ENCODE data around the gene SCARB1.

SCARB1 gene

GRCh38 chr12:124852329-124852831 lies 11.3 kb downstream of the SCARB1 start (continued):
- TF ChIP-seq ZBTB17 (tag by site-specific recombination; IDR thresholded peaks at IDR 0.05) (no peak), WT1 (tag by site-specific recombination; IDR thresholded peaks at IDR 0.05) (no peak)

GRCh38 chr12:124851342-124851741 lies 12.3 kb downstream of the SCARB1 start:
- peaks cover 0 to 5% of the 10 kb centered on the region in 2 experiments; a peak in 2 of 3 replicates for H3K36me3 ChIP-seq (ENCODE audit: control insufficient read depth in 2 of 2, insufficient read depth in 1 of 2, low read length in 2 of 2)
- no peaks in the 10 kb centered on the region for H3K9me3 ChIP-seq (ENCODE audit: control insufficient read depth, insufficient read depth, low read depth, low read length)
- ChIA-PET POLR2A (interaction anchor here (0.7 kb wide), 1 partner anchor 10 kb away, joined by 5 read pairs; no protein-coding TSS in a partner anchor), CTCF (interaction anchor here (0.5 kb wide), 1 partner anchor 68 kb away, joined by 4 read pairs; no protein-coding TSS in a partner anchor)
- H3K4me1 ChIP-seq (ENCODE audit: control insufficient read depth, insufficient read depth, low read length): no peaks in the 10 kb centered on the region
- TF ChIP-seq KLF9 (tag by site-specific recombination; IDR thresholded peaks at IDR 0.05; ENCODE audit: low read depth): no peak
- TF ChIP-seq ZNF623 (tag by site-specific recombination; IDR thresholded peaks at IDR 0.05): no peak
- no peak for TF ChIP-seq ZNF311 (tag by site-specific recombination; IDR thresholded peaks at IDR 0.05; ENCODE audit: borderline replicate concordance)
- TF ChIP-seq ZNF398 (tag by site-specific recombination; IDR thresholded peaks at IDR 0.05): no peak
- no peak for TF ChIP-seq ZNF549 (tag by site-specific recombination; IDR thresholded peaks at IDR 0.05)
- TF ChIP-seq ZNF658 (tag by site-specific recombination; IDR thresholded peaks at IDR 0.05): no peak
- no peak for TF ChIP-seq ZNF561 (tag by site-specific recombination; IDR thresholded peaks at IDR 0.05; ENCODE audit: borderline replicate concordance)
- H3K4me3 ChIP-seq (ENCODE audit: low read depth, low read length): no peak overlapping the region
- no peak overlapping the region for H3K27ac ChIP-seq (ENCODE audit: extremely low read depth, low read depth, low read length)

- no peak overlapping the region for H3K27ac ChIP-seq (ENCODE audit: extremely low read depth, low read depth, low read length)
- no peak for TF ChIP-seq REST (tag by site-specific recombination; IDR thresholded peaks at IDR 0.05)
- ChIA-PET POLR2A (no interaction called here), CTCF (interaction anchor here (0.7 kb wide), 1 partner anchor 1100 kb away, joined by 4 read pairs; no protein-coding TSS in a partner anchor)
- no peaks in the 10 kb centered on the region for H3K4me1 ChIP-seq (ENCODE audit: control insufficient read depth, insufficient read depth, low read length)
- no peaks in the 10 kb centered on the region; a peak in 1 of 3 replicates for H3K36me3 ChIP-seq (ENCODE audit: control insufficient read depth in 2 of 2, insufficient read depth in 1 of 2, low read length in 2 of 2)
- no peak overlapping the region for H3K4me3 ChIP-seq (ENCODE audit: low read depth, low read length)
- H3K9me3 ChIP-seq (ENCODE audit: control insufficient read depth, insufficient read depth, low read depth, low read length): no peaks in the 10 kb centered on the region
These were observed 14.3 kb downstream of the SCARB1 start for GRCh38 chr12:124849382-124849781.

GRCh38 chr12:124848621-124849380 lies 14.9 kb downstream of the SCARB1 start:
- TF ChIP-seq ZNF747 (tag by site-specific recombination; IDR thresholded peaks at IDR 0.05) (no peak), ZFHX2 (tag by site-specific recombination; conservative IDR thresholded peaks at IDR 0.05) (0 out of 2 replicates have a peak, but pooled peaks have one; percentile 15)
- no peak overlapping the region for H3K4me3 ChIP-seq (ENCODE audit: low read depth, low read length)
- ChIA-PET POLR2A (no interaction called here), CTCF (interaction anchor here (0.7 kb wide), 1 partner anchor 1100 kb away, joined by 4 read pairs; no protein-coding TSS in a partner anchor)
- H3K4me1 ChIP-seq (ENCODE audit: control insufficient read depth, insufficient read depth, low read length): no peaks in the 10 kb centered on the region
- no peaks in the 10 kb centered on the region for H3K9me3 ChIP-seq (ENCODE audit: control insufficient read depth, insufficient read depth, low read depth, low read length)
- H3K27ac ChIP-seq (ENCODE audit: extremely low read depth, low read depth, low read length): no peak overlapping the region
- no peaks in the 10 kb centered on the region; a peak in 1 of 3 replicates for H3K36me3 ChIP-seq (ENCODE audit: control insufficient read depth in 2 of 2, insufficient read depth in 1 of 2, low read length in 2 of 2)
